IPS-11a (cell line): ENCODE results near the gene NVL.

Experiments used
- H3K4me3 ChIP-seq: one replicate; pipeline ENCODE4 v1.5.1; 2013; ENCODE audit warnings: low read depth, low read length, control low read depth

NVL gene

GRCh38 chr1:224289396-224289795, 40.6 kb downstream of the NVL start:
- no peak overlapping the region for H3K4me3 ChIP-seq

GRCh38 chr1:224287714-224288113, 42.3 kb downstream of the NVL start:
- H3K4me3 ChIP-seq = no peak overlapping the region

GRCh38 chr1:224282140-224282539, 47.8 kb downstream of the NVL start:
- no peak overlapping the region for H3K4me3 ChIP-seq

GRCh38 chr1:224276771-224277487, 53.0 kb downstream of the NVL start:
- H3K4me3 ChIP-seq = no peak overlapping the region

- H3K4me3 ChIP-seq = no peak overlapping the region
Observed at GRCh38 chr1:224274970-224275626, 54.9 kb downstream of the NVL start.

- H3K4me3 ChIP-seq = no peak overlapping the region
Observed at GRCh38 chr1:224273641-224274040, 56.3 kb downstream of the NVL start.

- H3K4me3 ChIP-seq = no peak overlapping the region
Observed at GRCh38 chr1:224271106-224271505, 58.9 kb downstream of the NVL start.

GRCh38 chr1:224267925-224268324, 62.0 kb downstream of the NVL start:
- no peak overlapping the region for H3K4me3 ChIP-seq

- no peak overlapping the region for H3K4me3 ChIP-seq
Observed at GRCh38 chr1:224266915-224267856, 62.8 kb downstream of the NVL start.

GRCh38 chr1:224266105-224266914, 63.7 kb downstream of the NVL start:
- no peak overlapping the region for H3K4me3 ChIP-seq

GRCh38 chr1:224264321-224264720, 65.7 kb downstream of the NVL start:
- no peak overlapping the region for H3K4me3 ChIP-seq

GRCh38 chr1:224262373-224263054, 67.5 kb downstream of the NVL start:
- no peak overlapping the region for H3K4me3 ChIP-seq

GRCh38 chr1:224259986-224260385, 70.0 kb downstream of the NVL start:
- H3K4me3 ChIP-seq = no peak overlapping the region

GRCh38 chr1:224258351-224258750, 71.6 kb downstream of the NVL start:
- H3K4me3 ChIP-seq = no peak overlapping the region

GRCh38 chr1:224256640-224257039, 73.3 kb downstream of the NVL start:
- H3K4me3 ChIP-seq = no peak overlapping the region

- H3K4me3 ChIP-seq = no peak overlapping the region
Observed at GRCh38 chr1:224253721-224254120, 76.3 kb downstream of the NVL start.

- no peak overlapping the region for H3K4me3 ChIP-seq
Observed at GRCh38 chr1:224252479-224252878, 77.5 kb downstream of the NVL start.

GRCh38 chr1:224251741-224252146, 78.2 kb downstream of the NVL start:
- no peak overlapping the region for H3K4me3 ChIP-seq

- no peak overlapping the region for H3K4me3 ChIP-seq
Observed at GRCh38 chr1:224245188-224245587, 84.8 kb downstream of the NVL start.

- H3K4me3 ChIP-seq = no peak overlapping the region
Observed at GRCh38 chr1:224238756-224239155, 91.2 kb downstream of the NVL start.
